Measurements from ENCODE around the gene TRIM39.

DNA sequence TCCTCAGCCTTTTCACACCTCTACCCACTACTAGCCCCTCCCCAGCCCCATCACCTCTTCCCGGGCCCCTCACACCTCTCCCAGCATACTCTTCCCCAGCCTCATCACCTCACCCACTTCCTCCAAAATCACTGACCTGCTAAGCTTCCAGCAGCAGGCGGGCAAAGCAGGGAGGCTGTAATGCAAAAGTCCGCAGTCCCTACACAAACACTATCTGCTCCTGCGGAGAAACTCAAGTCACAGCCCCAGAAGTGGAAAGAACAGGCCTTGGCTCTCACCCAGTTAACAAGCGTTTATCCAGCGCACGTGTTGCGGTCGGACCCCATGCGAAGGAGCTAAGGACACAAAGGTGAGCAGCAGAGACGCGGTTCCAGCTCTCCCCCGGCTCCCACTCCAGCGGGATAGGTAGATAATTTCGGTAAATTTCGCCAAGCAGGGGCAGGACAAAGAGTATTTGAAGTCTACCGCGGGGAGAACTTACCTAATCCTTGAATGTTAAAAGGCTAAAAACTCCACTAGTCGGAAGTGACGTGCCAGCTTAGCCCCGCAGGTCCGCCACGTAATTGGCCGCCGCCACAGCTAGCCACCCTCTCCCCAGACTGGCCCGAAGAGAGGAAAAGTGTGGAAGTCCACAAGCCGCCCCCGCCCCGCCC is 728 bp upstream of the TRIM39 start:
- TF ChIP-seq, protein P1, sequence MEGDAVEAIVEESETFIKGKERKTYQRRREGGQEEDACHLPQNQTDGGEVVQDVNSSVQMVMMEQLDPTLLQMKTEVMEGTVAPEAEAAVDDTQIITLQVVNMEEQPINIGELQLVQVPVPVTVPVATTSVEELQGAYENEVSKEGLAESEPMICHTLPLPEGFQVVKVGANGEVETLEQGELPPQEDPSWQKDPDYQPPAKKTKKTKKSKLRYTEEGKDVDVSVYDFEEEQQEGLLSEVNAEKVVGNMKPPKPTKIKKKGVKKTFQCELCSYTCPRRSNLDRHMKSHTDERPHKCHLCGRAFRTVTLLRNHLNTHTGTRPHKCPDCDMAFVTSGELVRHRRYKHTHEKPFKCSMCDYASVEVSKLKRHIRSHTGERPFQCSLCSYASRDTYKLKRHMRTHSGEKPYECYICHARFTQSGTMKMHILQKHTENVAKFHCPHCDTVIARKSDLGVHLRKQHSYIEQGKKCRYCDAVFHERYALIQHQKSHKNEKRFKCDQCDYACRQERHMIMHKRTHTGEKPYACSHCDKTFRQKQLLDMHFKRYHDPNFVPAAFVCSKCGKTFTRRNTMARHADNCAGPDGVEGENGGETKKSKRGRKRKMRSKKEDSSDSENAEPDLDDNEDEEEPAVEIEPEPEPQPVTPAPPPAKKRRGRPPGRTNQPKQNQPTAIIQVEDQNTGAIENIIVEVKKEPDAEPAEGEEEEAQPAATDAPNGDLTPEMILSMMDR (IDR thresholded peaks at IDR 0.05; ENCODE audit: low read depth, low read length, poor library complexity, severe bottlenecking): no peak
- no peak for TF ChIP-seq EZH2phosphoT487 (IDR thresholded peaks at IDR 0.05; ENCODE audit: borderline replicate concordance, low read length)
